Type B pancreatic cell (in vitro differentiated cells): ENCODE data around the gene MARK3. TPM values are rescaled to one million over a fixed set of nuclear protein-coding genes. Genes with fewer than 3 reads are reported as not detected.
A peak's percentile ranks its signal among the peaks of the same experiment; 100 is the strongest.

Source experiments
- DNase-seq: peaks from one replicate; pipeline ENCODE4 v3.0.0; 2021; ENCODE audit warnings: mixed read lengths; ENCODE audit not compliant: unreplicated experiment; ENCODE audit errors: extremely low spot score
- H3K27ac Mint-ChIP-seq: 2 replicates; pipeline ENCODE4 v1.8.0; 2021; ENCODE audit warnings: mild to moderate bottlenecking, mixed read lengths
- H3K27me3 Mint-ChIP-seq: 2 replicates; pipeline ENCODE4 v1.8.0; 2021; ENCODE audit warnings: mixed read lengths
- H3K36me3 Mint-ChIP-seq: 2 replicates; pipeline ENCODE4 v1.8.0; 2021; ENCODE audit warnings: mixed read lengths
- H3K4me1 Mint-ChIP-seq: one replicate; pipeline ENCODE4 v1.8.0; 2021; ENCODE audit warnings: mixed read lengths; ENCODE audit not compliant: unreplicated experiment
- H3K4me3 Mint-ChIP-seq: 2 replicates; pipeline ENCODE4 v1.8.0; 2021; ENCODE audit warnings: mild to moderate bottlenecking, mixed read lengths
- H3K9me3 Mint-ChIP-seq: 2 replicates; pipeline ENCODE4 v1.8.0; 2021; ENCODE audit warnings: mixed read lengths
- CTCF ChIP-seq: fragments of 200-600 bp; sonication (generic); conservative IDR thresholded peaks from 2 replicates; pipeline ENCODE4 v1.5.0; 2021; ENCODE audit warnings: antibody characterized with exemption, mild to moderate bottlenecking
- total RNA-seq: library from RNA; stranded (reverse); gene quantifications from 2 replicates; pipeline ENCODE4 v1.2.1, GENCODE V29; 2021; ENCODE audit warnings: low replicate concordance

MARK3 gene
- total RNA-seq, 1 donor from 2014 or later = 91.4 TPM

- peaks cover 4% of the 10 kb centered on the region for H3K4me1 Mint-ChIP-seq
- H3K27ac Mint-ChIP-seq = no peak overlapping the region
- no peak for TF ChIP-seq CTCF
- H3K27me3 Mint-ChIP-seq = no peaks in the 10 kb centered on the region
- H3K36me3 Mint-ChIP-seq = peaks cover 30% of the 10 kb centered on the region
- no peak overlapping the region for H3K4me3 Mint-ChIP-seq
- H3K9me3 Mint-ChIP-seq = no peaks in the 10 kb centered on the region
- DNase-seq = no peak
These were observed 49.7 kb downstream of the MARK3 start for GRCh38 chr14:103434868-103435442.

GRCh38 chr14:103436533-103436932 is 51.3 kb downstream of the MARK3 start:
- peaks cover 4% of the 10 kb centered on the region for H3K4me1 Mint-ChIP-seq

GRCh38 chr14:103442288-103442687 is 57.1 kb downstream of the MARK3 start:
- Mint-ChIP-seq H3K27ac (no peak overlapping the region), H3K36me3 (peaks cover 23% of the 10 kb centered on the region), H3K9me3 (no peaks in the 10 kb centered on the region), H3K4me3 (no peak overlapping the region), H3K4me1 (peaks cover 10% of the 10 kb centered on the region), H3K27me3 (no peaks in the 10 kb centered on the region)
- DNase-seq = no peak
- no peak for TF ChIP-seq CTCF

More at GRCh38 chr14:103436533-103436932, 51.3 kb downstream of the MARK3 start:
- Mint-ChIP-seq H3K4me3 (no peak overlapping the region), H3K36me3 (peaks cover 28% of the 10 kb centered on the region), H3K9me3 (no peaks in the 10 kb centered on the region), H3K27me3 (no peaks in the 10 kb centered on the region), H3K27ac (peak overlapping the region; percentile 27)
- TF ChIP-seq CTCF = no peak
- DNase-seq = no peak

GRCh38 chr14:103443111-103443510 is 57.9 kb downstream of the MARK3 start:
- TF ChIP-seq CTCF = no peak
- Mint-ChIP-seq H3K4me1 (peaks cover 10% of the 10 kb centered on the region), H3K27ac (no peak overlapping the region), H3K4me3 (no peak overlapping the region), H3K36me3 (peaks cover 19% of the 10 kb centered on the region), H3K9me3 (no peaks in the 10 kb centered on the region), H3K27me3 (no peaks in the 10 kb centered on the region)
- no peak for DNase-seq

GRCh38 chr14:103444837-103445524 is 59.8 kb downstream of the MARK3 start:
- peaks cover 15% of the 10 kb centered on the region for H3K4me1 Mint-ChIP-seq
- no peaks in the 10 kb centered on the region for H3K9me3 Mint-ChIP-seq
- H3K4me3 Mint-ChIP-seq = no peak overlapping the region
- peaks cover 11% of the 10 kb centered on the region for H3K36me3 Mint-ChIP-seq
- no peak overlapping the region for H3K27ac Mint-ChIP-seq
- TF ChIP-seq CTCF = no peak
- DNase-seq = no peak
- H3K27me3 Mint-ChIP-seq = no peaks in the 10 kb centered on the region
